Ramos (cell line): ENCODE data around the gene SERINC5.
"Not testable (repeated sequence)": the region's sequence is repeated elsewhere in the genome, so short reads cannot be mapped to it uniquely, and the experiment has no call there.

ENCODE experiments used
- in situ Hi-C: fragments of 300-500 bp; cut with MboI; formaldehyde crosslinking; loops from one replicate; pipeline ENCODE4 v1.14.3; 2022; ENCODE audit warnings: low sequenced_read_pairs; ENCODE audit not compliant: unreplicated experiment

SERINC5 gene

DNA sequence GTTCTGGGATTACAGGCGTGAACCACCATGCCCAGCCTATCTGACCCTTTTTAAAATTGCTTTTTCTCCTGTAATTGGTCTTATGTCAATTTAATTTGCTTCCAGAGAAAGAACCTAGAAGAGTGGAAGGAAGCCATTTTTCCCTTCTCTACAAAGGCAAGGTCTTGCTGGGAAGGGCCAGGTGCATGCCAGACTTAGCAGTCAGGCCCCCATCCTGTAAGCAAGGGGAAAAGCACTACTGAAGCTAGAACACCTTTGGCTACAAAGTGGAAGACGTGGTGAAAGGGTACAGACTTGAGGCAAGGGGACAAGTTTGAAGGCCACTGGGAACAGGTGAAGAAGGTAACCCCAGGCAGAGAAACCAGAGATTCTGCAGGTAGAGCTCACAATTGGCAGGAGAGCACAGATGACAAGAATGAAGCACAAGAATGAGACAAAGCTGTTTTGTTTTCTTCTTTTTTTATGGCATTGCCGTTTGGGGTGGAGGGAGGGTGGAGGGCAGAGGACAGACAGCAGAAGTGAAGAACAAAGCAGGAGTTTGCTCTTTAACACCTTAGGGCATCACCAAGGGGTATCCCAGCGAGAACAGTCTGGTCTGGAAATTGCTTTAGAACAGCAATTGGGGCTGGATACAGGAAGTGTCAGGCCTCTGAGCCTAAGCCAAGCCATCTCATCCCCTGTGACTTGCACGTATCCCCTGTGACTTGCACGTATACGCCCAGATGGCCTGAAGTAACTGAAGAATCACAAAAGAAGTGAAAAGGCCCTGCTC, 72.9 kb downstream of the SERINC5 start:
- in situ Hi-C loops = no loop called here

DNA sequence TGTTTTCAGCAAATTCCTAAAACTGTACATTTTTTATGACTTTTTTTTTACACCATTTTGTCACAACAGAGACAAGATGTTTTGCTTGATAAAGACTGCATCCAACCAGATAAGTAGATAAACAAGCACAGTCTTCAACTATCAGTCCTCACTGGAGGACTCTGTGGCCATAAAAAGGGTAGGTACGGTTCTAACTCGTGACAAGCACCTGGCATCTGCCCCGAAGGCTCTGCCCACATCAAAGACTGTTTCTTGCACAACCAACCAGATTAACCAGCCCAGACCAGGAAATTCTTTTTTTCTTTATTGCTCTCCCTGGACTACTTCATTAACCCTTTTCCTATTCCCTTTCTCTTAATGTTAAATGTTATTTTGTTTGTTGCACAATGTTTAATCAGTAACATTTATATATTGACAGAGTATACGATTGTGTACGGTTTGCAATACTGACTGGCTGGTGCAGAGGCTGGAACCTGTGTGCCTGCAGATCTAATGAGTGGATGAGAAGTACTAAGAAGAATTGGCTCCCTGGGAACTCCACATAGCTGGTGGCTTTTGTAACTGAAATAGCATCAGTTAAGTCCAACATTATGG, 74.1 kb downstream of the SERINC5 start:
- in situ Hi-C loops = no loop called here

DNA sequence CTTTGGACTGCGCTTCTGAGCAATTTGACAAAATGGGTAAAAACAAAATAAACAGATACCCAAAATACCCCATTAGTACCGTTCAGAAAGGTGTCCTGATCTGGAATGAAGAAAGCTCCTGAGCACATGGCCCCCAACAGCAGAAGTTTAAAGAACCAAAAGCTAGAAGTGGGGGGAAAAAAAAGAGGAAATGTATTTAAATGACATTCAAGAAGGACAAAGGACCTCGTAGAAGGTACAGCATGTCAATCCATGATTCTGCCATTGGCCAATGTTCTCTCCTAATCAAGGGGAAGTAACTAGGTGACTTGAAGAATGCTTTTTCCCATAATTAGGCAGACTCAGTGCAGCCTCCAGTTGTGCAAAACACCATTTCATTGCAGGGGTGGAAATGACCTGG, 78.6 kb downstream of the SERINC5 start:
- in situ Hi-C loops = no loop called here

DNA sequence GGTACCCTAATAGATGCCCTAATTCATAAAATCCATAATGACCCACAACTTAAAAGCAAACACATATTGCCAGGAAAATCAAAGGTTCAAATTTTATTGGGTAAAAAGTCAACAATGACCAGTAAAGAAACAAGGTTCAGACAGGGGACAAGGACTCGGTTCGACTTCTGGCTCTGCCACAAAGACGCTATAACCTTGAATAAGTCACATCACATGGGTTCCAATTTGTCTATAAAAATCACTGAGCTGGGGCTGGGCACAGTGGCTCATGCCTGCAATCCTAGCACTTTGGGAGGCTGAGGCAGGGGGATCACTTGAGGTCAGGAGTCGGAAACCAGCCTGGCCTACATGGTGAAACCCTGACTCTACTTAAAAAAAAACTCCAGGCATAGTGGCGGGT, 80.5 kb downstream of the SERINC5 start:
- in situ Hi-C loops = no loop called here

DNA sequence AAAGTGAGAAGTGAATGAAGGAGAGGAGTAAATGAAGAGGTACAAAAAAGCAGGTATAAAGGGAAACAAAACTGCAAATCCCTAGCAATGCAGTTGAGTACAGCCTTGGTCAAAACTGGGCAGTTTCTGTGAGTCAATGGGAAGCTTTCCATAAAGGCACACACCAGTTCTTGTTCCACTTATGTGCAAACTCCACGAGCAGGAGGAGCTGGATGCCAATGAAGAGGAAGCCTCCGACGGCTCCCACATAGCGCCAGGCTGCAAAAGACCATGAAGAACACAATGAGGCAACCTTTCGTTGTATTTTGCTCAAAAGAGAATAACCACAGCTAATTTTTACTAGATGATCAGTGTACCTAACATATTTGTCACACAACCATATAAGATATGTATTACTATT, 81.1 kb downstream of the SERINC5 start:
- in situ Hi-C loops = no loop called here

DNA sequence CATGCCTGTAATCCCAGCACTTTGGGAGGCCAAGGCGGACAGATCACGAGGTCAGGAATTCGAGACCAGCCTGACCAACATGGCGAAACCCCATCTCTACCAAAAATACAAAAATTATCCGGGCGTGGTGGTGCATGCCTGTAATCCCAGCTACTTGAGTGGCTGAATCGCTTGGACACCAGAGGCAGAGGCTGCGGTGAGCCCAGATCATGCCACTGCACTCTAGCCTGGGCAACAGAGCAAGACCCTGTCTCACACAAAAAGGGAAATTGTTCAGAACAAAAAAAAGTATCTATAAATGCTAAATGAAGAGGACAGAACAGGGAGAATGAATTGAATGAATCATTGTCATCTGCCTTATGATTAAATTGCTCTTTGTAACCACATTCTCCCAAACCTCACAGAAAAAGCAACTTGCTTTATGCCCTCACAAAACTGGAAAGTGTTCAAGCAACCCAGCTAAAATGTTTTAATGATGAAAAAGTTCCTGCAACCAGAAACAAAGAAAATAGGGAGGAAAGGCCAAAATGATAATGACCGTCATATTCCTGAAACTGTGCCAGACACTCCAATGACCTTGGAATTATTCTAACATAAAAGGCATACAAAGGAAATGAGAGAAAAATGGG, 83.7 kb downstream of the SERINC5 start:
- in situ Hi-C loops = no loop called here

DNA sequence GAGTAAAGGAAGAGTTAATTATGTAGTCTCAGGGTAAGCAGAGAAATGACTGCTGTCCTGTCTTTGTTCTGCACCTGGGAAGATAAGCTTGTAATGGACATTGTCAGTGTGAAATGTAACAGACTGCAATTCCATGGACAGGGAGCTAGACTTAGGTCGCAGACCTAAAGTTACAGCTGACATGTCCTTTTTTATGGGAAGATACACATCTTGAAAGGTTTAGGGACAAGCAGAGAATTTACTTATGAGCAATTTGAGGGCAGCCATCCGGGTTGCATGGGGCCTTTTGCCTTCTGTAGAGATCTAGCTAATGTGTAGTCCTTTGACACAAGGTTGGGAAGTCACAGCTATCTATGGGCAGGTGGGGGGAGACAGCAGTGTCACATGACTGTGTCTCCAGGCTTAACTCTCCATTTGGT, 85.7 kb downstream of the SERINC5 start:
- in situ Hi-C loops = no loop called here

DNA sequence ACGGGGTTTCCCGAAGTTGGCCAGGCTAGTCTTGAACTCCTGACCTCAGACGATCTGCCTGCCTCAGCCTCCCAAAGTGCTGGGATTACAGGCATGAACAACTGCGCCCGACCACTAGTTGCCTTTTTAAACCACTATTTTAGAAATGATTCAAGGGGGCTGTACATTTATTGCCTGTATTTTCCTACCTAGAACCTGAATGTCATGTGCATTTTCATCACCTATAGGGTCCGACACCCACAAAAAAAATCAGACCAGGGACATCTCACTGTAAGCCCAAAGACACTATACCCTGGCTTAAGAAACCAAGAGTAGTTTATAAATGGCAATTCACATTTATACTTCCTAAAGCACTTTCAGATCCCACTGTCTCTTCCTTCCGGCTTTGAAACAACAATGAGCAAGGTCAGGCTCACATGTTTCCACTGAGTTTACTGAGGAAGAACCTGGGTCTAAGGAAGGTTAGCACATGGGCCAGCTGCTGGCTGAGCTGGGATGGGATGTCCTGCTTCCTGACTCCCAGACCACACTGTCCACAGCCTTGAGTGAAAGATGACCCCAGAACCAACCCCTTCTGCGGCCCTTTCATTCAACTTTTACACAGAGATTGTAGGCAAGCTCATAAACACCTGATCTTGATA, 87.3 kb downstream of the SERINC5 start:
- in situ Hi-C loops = no loop called here

DNA sequence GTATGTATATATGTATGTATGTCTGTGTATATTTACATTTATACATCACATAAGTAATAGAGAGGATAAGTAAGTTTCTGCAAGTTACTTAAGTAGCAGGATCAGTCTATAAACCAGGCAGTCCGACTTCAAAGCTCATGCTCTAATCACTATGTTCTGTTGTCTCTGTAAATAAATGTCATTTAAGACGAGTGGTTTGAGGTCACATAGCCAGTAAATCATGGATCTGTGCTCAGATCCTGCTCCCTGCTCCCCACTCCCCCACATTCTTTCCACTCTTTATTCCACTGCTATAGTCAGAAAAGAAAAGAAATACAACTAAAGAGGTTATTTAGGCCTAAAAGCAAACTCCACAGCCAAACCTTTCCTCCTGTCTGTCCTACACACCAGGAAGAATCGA, 90.4 kb downstream of the SERINC5 start:
- in situ Hi-C loops = no loop called here

DNA sequence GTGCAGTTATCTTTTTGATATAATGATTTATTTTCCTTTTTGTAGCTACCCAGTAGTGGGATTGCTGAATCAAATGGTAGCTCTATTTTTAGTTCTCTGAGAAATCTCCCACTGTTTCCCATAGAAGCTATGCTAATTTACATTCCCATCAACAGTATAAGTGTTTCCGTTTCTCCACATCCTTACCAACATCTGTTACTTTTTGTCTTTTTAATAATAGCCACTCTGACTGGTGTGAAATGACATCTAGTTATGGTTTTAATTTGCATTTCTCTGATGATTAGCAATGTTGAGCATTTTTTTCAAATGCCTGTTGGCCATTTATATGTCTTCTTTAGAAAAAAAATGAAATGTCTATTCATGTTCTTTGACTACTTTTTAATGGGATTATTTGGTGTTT, 94.7 kb downstream of the SERINC5 start:
- in situ Hi-C loops = no loop called here

DNA sequence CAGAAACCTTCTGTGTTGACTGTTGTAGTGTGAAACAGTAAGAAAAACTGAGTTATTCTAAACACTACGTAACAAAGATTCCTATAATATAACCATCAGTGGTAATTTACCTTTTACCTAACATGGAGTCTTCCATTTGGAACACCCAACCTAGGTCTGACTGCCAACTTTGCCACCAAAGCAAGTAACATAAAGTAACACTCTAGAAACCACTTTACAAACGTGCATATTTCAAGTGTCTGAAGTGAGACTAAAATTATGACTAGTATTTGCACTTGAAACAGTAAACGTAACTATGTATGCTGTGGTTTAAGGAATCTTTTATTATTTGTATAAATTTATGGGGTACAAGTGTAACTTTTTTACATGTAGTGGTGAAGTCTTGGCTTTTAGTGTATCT, 95.6 kb downstream of the SERINC5 start:
- in situ Hi-C loops = no loop called here

DNA sequence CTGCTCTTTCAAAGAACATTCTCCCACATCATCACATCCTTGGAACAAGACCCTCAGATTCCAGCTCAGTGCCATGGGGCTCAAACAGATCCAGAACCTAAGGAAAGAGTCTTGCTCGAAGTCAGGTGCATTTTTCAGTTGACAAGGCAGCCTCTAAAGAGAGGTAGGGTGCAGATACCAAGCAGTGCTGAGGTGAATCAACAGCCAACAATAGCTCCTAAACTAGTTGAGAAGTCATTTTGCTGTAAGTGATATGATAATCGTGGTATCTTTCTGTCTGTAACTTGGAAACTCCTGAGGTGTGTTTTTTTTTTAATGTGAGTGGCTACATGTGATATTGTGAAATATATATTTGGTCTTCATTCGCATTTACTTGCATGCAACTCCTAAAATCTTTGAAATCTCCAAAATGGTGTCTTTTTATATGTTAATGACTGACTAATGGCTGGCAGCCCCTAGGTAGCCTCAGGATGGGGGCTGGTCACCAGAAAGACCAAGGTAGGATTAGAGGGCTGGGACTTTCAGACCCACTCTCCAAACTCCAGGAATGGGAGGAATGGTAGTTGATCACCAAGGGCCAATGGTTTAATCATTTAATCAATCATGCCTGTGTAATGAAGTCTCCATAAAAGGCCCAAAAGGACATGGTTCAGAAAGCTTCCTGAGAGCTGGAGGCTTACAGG, 96.6 kb downstream of the SERINC5 start:
- in situ Hi-C loops = no loop called here

DNA sequence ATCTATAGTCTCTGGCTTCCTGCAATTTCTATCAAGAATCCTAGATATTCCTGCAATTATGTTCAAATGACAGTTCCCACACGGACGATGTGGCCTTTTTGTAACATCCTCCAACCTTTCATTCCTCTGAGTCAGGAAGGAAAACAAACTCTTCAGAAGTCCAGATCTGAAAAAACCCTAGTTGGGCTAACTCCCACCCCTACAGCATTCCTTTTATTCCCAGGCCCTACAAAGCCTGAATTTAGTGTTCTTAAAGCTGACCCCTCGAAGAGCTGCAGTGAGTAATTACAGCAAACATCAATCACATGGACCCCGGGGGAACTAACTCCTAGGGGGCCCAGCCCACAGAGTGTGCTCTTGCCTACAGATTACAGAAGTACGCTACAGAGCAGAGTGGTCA, 99.7 kb downstream of the SERINC5 start:
- in situ Hi-C loops = no loop called here

DNA sequence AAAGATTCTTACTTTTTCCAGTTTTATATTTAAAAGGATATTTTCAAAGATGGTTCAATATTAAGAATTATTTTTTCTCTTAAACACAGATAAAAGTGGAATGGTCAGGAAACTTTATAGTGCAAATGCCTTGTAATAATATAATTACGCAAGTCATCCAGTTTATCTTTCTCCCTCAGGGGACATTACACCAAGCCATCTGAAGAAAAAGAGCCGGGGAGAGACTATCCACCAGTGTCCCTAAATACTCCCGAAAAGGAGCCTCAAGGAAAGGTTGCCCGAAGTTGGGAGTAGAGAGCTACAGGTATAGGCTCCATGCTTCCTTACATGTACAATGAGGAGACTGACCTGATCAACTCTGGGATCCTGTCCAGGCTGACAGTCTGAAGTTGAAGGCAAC, 101.1 kb downstream of the SERINC5 start:
- in situ Hi-C loops = no loop called here

DNA sequence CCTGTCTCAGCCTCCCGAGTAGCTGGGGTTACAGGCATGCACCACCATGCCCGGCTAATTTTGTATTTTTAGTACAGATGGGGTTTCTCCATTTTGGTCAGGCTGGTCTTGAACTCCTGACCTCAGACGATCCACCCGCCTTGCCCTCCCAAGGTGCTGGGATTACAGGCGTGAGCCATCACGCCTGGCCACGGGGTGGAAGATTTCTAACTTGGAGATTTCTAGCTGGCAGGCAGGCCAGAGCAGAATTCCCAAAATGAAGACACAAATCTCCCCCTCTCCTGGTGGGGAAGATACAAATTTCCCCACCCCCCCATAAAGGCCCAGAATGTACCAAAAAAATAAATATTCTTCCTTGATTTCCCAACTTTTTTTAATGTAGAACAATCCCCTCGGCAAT, 101.6 kb downstream of the SERINC5 start:
- in situ Hi-C loops = not testable (repeated sequence)

DNA sequence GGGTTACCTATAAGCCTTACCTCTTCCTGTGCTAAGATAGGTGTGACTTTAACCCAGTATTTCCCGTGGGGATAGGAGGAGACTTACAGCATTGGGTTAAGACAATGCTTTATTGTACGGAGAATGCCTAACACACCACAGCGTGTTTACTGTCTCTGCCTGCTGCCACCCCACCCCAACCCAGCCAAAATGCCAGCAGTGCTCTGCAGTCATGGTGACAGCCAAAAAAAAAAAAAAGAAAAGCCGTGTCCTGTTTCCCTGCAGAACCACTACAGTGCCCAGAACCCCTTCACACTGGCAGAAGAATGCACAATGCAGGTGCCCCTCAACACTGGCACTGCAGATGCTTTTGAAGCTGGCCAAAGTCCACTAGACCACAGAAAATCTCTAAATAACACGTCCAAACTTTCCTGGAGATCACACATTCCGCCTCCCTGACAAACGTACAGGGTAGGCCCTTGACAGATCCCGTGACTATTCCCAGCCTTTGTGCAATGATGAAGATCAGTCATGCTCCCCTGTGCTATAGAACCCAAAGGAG, 102.2 kb downstream of the SERINC5 start:
- in situ Hi-C loops = no loop called here

DNA sequence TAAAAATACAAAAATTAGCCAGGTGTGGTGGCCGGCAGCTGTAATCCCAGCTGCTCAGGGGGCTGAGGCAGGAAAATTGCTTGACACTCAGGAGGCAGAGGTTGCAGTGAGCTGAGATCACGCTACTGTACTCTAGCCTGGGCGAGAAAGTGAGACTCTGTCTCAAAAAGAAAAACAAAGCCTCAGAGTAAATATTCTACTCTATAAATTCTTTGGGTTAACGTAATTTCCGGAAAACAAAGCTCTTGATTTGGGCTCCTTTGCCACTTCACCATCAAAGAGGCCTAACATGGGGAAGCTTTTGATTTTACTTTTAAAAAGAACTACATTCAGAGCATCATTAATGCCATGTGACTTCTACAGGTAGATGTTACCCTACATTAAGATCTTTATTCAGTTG, 103.1 kb downstream of the SERINC5 start:
- in situ Hi-C loops = no loop called here

DNA sequence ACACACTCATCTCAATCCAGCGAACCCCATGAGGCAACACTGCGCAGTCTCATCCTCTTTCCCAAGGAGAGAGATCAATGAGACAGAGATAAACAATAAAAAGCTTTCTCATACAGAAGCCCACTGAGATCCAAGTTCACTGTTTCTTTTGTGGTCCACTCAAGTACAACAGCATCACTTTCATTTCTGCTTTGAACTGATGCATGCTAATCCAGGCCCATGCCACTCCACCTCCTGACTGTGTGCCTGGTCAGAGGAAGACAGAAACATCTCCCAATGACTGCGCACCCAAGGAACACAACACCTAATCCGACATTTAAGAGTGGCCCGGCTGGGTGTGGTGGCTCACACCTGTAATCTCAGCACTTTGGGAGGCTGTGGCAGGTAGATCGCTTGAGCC, 104.0 kb downstream of the SERINC5 start:
- in situ Hi-C loops = no loop called here

DNA sequence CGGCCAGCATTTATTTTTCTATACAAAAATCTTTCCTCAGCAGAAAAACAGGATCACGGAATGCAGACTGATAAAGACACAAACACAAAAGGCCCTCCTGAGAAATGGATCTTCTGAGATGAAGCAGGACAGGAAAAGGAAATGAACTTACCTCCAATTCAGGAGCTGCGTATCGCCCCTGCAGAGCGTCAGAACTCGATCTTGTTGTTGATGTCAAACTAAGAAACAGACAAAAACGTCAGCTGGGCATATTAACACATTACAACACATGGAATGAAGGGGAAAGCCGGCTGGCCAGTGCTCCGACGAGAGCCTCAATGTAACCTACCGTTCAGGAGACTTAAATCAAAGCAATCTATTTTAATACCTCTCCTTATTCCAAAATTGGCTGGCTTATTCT, 105.1 kb downstream of the SERINC5 start:
- in situ Hi-C loops = no loop called here

DNA sequence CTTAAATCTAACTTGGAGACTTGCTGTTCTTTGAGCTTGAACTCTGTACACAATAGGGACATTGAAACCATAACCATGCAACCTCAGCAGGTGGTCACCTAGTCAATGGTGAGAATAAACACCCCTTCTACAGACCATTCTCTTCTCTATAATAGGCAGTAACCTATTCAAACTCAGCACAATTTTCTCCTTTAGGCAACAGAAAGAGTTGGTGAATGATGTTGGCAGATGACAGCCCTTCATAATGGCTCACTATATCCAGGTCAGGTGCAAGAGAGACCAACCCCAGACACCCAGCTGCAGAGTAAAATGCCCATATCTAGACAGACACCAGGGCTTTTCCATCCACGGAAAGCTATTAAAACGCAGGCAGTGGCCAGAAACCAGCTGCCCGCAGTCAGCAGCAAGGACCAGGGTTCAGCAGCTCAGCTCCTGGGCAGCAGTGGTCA, 106.7 kb downstream of the SERINC5 start:
- in situ Hi-C loops = no loop called here
